Gastrocnemius medialis (tissue), 4 donors: ENCODE data around the gene PSMD14. TPM values are rescaled to one million over a fixed set of nuclear protein-coding genes. Genes with fewer than 3 reads are reported as not detected.
"Not testable (repeated sequence)": the region's sequence is repeated elsewhere in the genome, so short reads cannot be mapped to it uniquely, and the experiment has no call there.

ENCODE experiments used
- ATAC-seq, 2 donors: fragments of 150-250 bp; one replicate each; pipeline ENCODE4 v1.9.1; 2016
- DNase-seq, 2 donors: peaks; one replicate each; pipeline ENCODE4 v3.0.0-alpha.2; 2019
- H3K27ac ChIP-seq, 4 donors: fragments of 200-600 bp; sonication (generic); 1 replicate in 1 of 4; 2 replicates in 3 of 4; pipeline ENCODE4 v1.5.1; 2016 to 2018; ENCODE audit warnings: mild to moderate bottlenecking in 2 of 4, moderate library complexity in 1 of 4
- H3K27me3 ChIP-seq, 3 donors: fragments of 200-600 bp; sonication (generic) in 2 of 3; 1 replicate in 1 of 3; 2 replicates in 2 of 3; pipeline versions ENCODE4 v1.5.1 to v1.6.0; 2016 to 2019; ENCODE audit warnings: mild to moderate bottlenecking in 1 of 3, moderate library complexity in 1 of 3
- H3K36me3 ChIP-seq, 2 donors: fragments of 200-600 bp; sonication (generic) in 1 of 2; one replicate each; pipeline ENCODE4 v1.5.1; 2017 to 2018
- H3K4me1 ChIP-seq, 2 donors: fragments of 200-600 bp; sonication (generic) in 1 of 2; one replicate each; pipeline ENCODE4 v1.5.1; 2016 to 2017; ENCODE audit warnings: mild to moderate bottlenecking in 2 of 2
- H3K4me3 ChIP-seq, 4 donors: fragments of 200-600 bp; sonication (generic) in 3 of 4; 1 replicate in 1 of 4; 2 replicates in 3 of 4; pipeline ENCODE4 v1.5.1; 2016 to 2019; ENCODE audit warnings: mild to moderate bottlenecking in 2 of 4
- H3K9me3 ChIP-seq, 3 donors: fragments of 200-600 bp; sonication (generic) in 2 of 3; 1 replicate in 1 of 3; 2 replicates in 2 of 3; pipeline ENCODE4 v1.5.1; 2016 to 2019
- POLR2A ChIP-seq, 2 donors: fragments of 450-650 bp; IDR thresholded peaks; one replicate each; pipeline ENCODE4 v1.6.1; 2017; ENCODE audit warnings: antibody characterized with exemption in 2 of 2, mild to moderate bottlenecking in 2 of 2, moderate library complexity in 2 of 2
- in situ Hi-C, 4 donors: fragments of 200-750 bp; cut with MboI; loops; one replicate each; pipeline versions ENCODE4 v1.15.0 to v1.8.0; 2017; ENCODE audit warnings: low sequenced_read_pairs in 4 of 4
- intact Hi-C: fragments of 100-400 bp; cut with DNase I; formaldehyde crosslinking; loops from one replicate; pipeline ENCODE4 v1.15.1; 2023; ENCODE audit warnings: low total_unique reads
- total RNA-seq, 4 donors: library from RNA; depleted of rRNA; stranded (reverse); fragments of >200 nt; gene quantifications; one replicate each; pipeline versions ENCODE4 v1.1.0 to v1.2.3, GENCODE V29; 2016
- TF ChIP-seq, protein P1 (sequence below), 5 experiments: fragments of 450-650 bp in 3 of 5; fragments of 200-600 bp in 2 of 5; sonication (generic) in 2 of 5; IDR thresholded peaks in 4 of 5; conservative IDR thresholded peaks in 1 of 5; 1 replicate in 4 of 5; 2 replicates in 1 of 5; pipeline ENCODE4 v1.5.1; 2016 to 2019; ENCODE audit warnings: antibody characterized with exemption in 5 of 5, mild to moderate bottlenecking in 3 of 5, moderate library complexity in 3 of 5

Gene PSMD14
- total RNA-seq, 4 donors from 2014 or later: 138 to 195 (median 163) TPM

- no peak overlapping the region for H3K4me3 ChIP-seq
- ATAC-seq: no peak
- in situ Hi-C loops (no loop called here), intact Hi-C loops (no loop called here)
- H3K4me1 ChIP-seq: peaks cover 31 to 32% of the 10 kb centered on the region in 2 donors
- no peaks in the 10 kb centered on the region for H3K9me3 ChIP-seq
- no peaks in the 10 kb centered on the region for H3K36me3 ChIP-seq
- TF ChIP-seq POLR2A (IDR thresholded peaks at IDR 0.05): no peak
- no peaks in the 10 kb centered on the region for H3K27me3 ChIP-seq
- no peak overlapping the region for H3K27ac ChIP-seq
- DNase-seq: no peak
These were observed 47.8 kb downstream of the PSMD14 start for GRCh38 chr2:161355983-161356382.

DNA sequence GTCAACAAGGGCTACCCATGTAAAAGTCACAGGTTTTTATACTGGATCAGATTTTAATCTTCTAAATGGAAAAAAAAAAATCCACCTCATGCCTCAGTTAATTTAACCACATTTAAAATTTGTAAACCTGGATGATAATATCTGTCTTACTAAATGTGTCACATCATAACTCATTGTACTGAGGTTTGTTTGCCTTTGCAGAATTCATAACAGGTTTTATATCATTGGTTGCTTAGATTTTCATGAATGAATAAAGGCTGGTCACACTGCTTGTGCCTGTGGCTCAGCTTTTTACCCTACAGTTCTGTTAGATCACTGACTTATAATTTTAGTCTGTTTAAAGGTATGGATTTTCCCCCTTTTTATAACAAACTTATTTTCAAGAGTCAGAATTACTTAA lies 48.9 kb downstream of the PSMD14 start:
- H3K9me3 ChIP-seq: no peaks in the 10 kb centered on the region
- no peak for ATAC-seq
- H3K27me3 ChIP-seq: no peaks in the 10 kb centered on the region
- no peak overlapping the region for H3K27ac ChIP-seq
- in situ Hi-C loops (no loop called here), intact Hi-C loops (no loop called here)
- H3K4me3 ChIP-seq: no peak overlapping the region
- DNase-seq: no peak
- TF ChIP-seq, protein P1, sequence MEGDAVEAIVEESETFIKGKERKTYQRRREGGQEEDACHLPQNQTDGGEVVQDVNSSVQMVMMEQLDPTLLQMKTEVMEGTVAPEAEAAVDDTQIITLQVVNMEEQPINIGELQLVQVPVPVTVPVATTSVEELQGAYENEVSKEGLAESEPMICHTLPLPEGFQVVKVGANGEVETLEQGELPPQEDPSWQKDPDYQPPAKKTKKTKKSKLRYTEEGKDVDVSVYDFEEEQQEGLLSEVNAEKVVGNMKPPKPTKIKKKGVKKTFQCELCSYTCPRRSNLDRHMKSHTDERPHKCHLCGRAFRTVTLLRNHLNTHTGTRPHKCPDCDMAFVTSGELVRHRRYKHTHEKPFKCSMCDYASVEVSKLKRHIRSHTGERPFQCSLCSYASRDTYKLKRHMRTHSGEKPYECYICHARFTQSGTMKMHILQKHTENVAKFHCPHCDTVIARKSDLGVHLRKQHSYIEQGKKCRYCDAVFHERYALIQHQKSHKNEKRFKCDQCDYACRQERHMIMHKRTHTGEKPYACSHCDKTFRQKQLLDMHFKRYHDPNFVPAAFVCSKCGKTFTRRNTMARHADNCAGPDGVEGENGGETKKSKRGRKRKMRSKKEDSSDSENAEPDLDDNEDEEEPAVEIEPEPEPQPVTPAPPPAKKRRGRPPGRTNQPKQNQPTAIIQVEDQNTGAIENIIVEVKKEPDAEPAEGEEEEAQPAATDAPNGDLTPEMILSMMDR (IDR thresholded peaks at IDR 0.05 in 4 of 5, conservative IDR thresholded peaks at IDR 0.05 in 1 of 5): no peak
- TF ChIP-seq POLR2A (IDR thresholded peaks at IDR 0.05): no peak
- no peaks in the 10 kb centered on the region for H3K36me3 ChIP-seq
- H3K4me1 ChIP-seq: peaks cover 27% of the 10 kb centered on the region in 2 donors

GRCh38 chr2:161358838-161359237 lies 50.6 kb downstream of the PSMD14 start:
- no peaks in the 10 kb centered on the region for H3K36me3 ChIP-seq
- in situ Hi-C loops (no loop called here), intact Hi-C loops (no loop called here)
- peaks cover 18 to 20% of the 10 kb centered on the region in 2 donors for H3K4me1 ChIP-seq
- peaks cover 0 to 6% (median 3%) of the 10 kb centered on the region in 3 donors for H3K9me3 ChIP-seq
- no peaks in the 10 kb centered on the region for H3K27me3 ChIP-seq
- no peak overlapping the region for H3K27ac ChIP-seq
- ATAC-seq: no peak
- no peak for DNase-seq
- no peak for TF ChIP-seq POLR2A (IDR thresholded peaks at IDR 0.05)
- TF ChIP-seq, protein P1 (IDR thresholded peaks at IDR 0.05 in 4 of 5, conservative IDR thresholded peaks at IDR 0.05 in 1 of 5): no peak
- H3K4me3 ChIP-seq: no peak overlapping the region

DNA sequence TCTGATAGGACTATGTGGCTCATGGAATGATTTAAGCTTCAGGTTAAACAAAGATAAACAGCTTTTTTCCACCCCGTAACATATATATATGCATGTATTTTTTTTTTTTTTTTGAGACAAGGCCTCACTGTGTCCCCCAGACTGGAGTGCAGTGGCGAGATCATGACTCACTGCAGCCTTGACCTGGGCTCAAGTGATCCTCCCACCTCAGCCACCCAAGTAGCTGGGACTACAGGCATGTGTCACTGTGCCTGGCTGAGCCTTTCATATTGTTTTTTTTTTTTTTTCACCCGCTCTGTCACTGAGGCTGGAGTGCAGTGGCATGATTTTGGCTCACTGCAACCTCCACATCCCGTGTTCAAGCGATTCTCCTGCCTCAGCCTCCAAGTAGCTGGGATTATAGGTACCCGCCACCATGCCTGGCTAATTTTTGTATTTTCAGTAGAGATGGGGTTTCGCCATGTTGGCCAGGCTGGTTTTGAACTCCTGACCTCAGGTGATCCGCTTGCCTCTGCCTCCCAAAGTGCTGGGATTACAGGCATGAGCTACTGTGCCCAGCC lies 52.0 kb downstream of the PSMD14 start:
- H3K27ac ChIP-seq, H3K4me3 ChIP-seq, DNase-seq, intact Hi-C loops, H3K36me3 ChIP-seq, ATAC-seq, H3K27me3 ChIP-seq, H3K9me3 ChIP-seq, in situ Hi-C loops: not testable (repeated sequence)
- H3K4me1 ChIP-seq: peaks cover 18 to 20% of the 10 kb centered on the region in 2 donors

GRCh38 chr2:161362568-161363166 lies 54.4 kb downstream of the PSMD14 start:
- ATAC-seq (no peak), DNase-seq (no peak)
- Histone ChIP-seq H3K4me3 (no peak overlapping the region), H3K9me3 (peaks cover 0 to 6% (median 3%) of the 10 kb centered on the region in 3 donors), H3K36me3 (no peaks in the 10 kb centered on the region), H3K27me3 (no peaks in the 10 kb centered on the region), H3K4me1 (peaks cover 0 to 2% of the 10 kb centered on the region in 2 donors), H3K27ac (no peak overlapping the region)
- TF ChIP-seq, protein P1 (IDR thresholded peaks at IDR 0.05 in 4 of 5, conservative IDR thresholded peaks at IDR 0.05 in 1 of 5): no peak
- no peak for TF ChIP-seq POLR2A (IDR thresholded peaks at IDR 0.05)
- in situ Hi-C loops (no loop called here), intact Hi-C loops (no loop called here)
